Stimulated activated CD8-positive, alpha-beta memory T cell treated with anti-CD3 and anti-CD28 coated beads, Interleukin-15, amount 100 ng/mL, for 48 hours (primary cell): Measurements from ENCODE around the gene MEIS2.

ENCODE experiments used
- DNase-seq, 2 donors: peaks; one replicate each; pipeline ENCODE4 v3.0.0-alpha.2; 2020; ENCODE audit warnings: low read depth in 2 of 2

The MEIS2 gene

GRCh38 chr15:36901012-36901411 lies 199.3 kb downstream of the MEIS2 start:
- no peak for DNase-seq

GRCh38 chr15:36899696-36900095 lies 200.7 kb downstream of the MEIS2 start:
- DNase-seq: no peak

- no peak for DNase-seq
Observed at GRCh38 chr15:36898536-36899126, 201.7 kb downstream of the MEIS2 start.

GRCh38 chr15:36897834-36898233 lies 202.5 kb downstream of the MEIS2 start:
- no peak for DNase-seq

GRCh38 chr15:36896949-36897348 lies 203.4 kb downstream of the MEIS2 start:
- DNase-seq: no peak

- DNase-seq: no peak
Observed at GRCh38 chr15:36894075-36894474, 206.3 kb downstream of the MEIS2 start.

- no peak for DNase-seq
Observed at GRCh38 chr15:36893276-36893675, 207.1 kb downstream of the MEIS2 start.

- no peak for DNase-seq
Observed at GRCh38 chr15:36888011-36888992, 212.0 kb downstream of the MEIS2 start.

GRCh38 chr15:36887214-36887961 lies 213.0 kb downstream of the MEIS2 start:
- DNase-seq: no peak

GRCh38 chr15:36886701-36887100 lies 213.6 kb downstream of the MEIS2 start:
- DNase-seq: no peak

- no peak for DNase-seq
Observed at GRCh38 chr15:36886191-36886590, 214.2 kb downstream of the MEIS2 start.

- DNase-seq: no peak
Observed at GRCh38 chr15:36885771-36886170, 214.6 kb downstream of the MEIS2 start.

GRCh38 chr15:36884936-36885635 lies 215.3 kb downstream of the MEIS2 start:
- DNase-seq: no peak

GRCh38 chr15:36884518-36884875 lies 215.9 kb downstream of the MEIS2 start:
- DNase-seq: no peak

- DNase-seq: peak; percentile 45 to 51
Observed at GRCh38 chr15:36883713-36884517, 216.4 kb downstream of the MEIS2 start.

- no peak for DNase-seq
Observed at GRCh38 chr15:36882487-36883131, 217.7 kb downstream of the MEIS2 start.

GRCh38 chr15:36882056-36882455 lies 218.3 kb downstream of the MEIS2 start:
- no peak for DNase-seq

- DNase-seq: no peak
Observed at GRCh38 chr15:36881516-36881915, 218.8 kb downstream of the MEIS2 start.

- DNase-seq: no peak
Observed at GRCh38 chr15:36880913-36881460, 219.4 kb downstream of the MEIS2 start.

GRCh38 chr15:36880224-36880912 lies 220.0 kb downstream of the MEIS2 start:
- no peak for DNase-seq
